NT2/D1 (cell line): ENCODE measurements around the gene NAXD.

Experiments used
- DNase-seq: peaks from one replicate; pipeline ENCODE4 v3.0.0-alpha.2; 2011; ENCODE audit warnings: low read depth, low spot score
- H3K27me3 ChIP-seq: 2 replicates; pipeline ENCODE4 v1.6.0; 2011; ENCODE audit warnings: mild to moderate bottlenecking; ENCODE audit not compliant: insufficient read length, insufficient read depth
- H3K36me3 ChIP-seq: 2 replicates; pipeline ENCODE4 v1.6.1; 2011; ENCODE audit warnings: mild to moderate bottlenecking, low read length, mixed read lengths; ENCODE audit not compliant: insufficient read depth, insufficient read length
- H3K4me1 ChIP-seq: 2 replicates; pipeline ENCODE4 v1.5.1; 2011; ENCODE audit not compliant: insufficient read depth, insufficient read length
- H3K4me3 ChIP-seq: 2 replicates; pipeline ENCODE4 v1.5.1; 2011; ENCODE audit warnings: low read depth; ENCODE audit not compliant: insufficient read length
- H3K9ac ChIP-seq: 2 replicates; pipeline ENCODE4 v1.6.0; 2011; ENCODE audit warnings: low read depth; ENCODE audit not compliant: insufficient read length
- H3K9me3 ChIP-seq: 2 replicates; pipeline ENCODE4 v1.5.1; 2011; ENCODE audit warnings: mild to moderate bottlenecking, low read length; ENCODE audit not compliant: insufficient read depth
- SUZ12 ChIP-seq: IDR thresholded peaks from 2 replicates; pipeline ENCODE4 v1.6.1; 2011; ENCODE audit not compliant: insufficient read length, insufficient read depth; ENCODE audit errors: extremely low read depth
- YY1 ChIP-seq: IDR thresholded peaks from 2 replicates; pipeline ENCODE4 v1.6.1; 2011; ENCODE audit not compliant: insufficient read length, insufficient read depth
- ZNF274 ChIP-seq: IDR thresholded peaks from 2 replicates; pipeline ENCODE4 v1.6.1; 2011; ENCODE audit warnings: mild to moderate bottlenecking, low read depth, low read length

NAXD gene

DNA sequence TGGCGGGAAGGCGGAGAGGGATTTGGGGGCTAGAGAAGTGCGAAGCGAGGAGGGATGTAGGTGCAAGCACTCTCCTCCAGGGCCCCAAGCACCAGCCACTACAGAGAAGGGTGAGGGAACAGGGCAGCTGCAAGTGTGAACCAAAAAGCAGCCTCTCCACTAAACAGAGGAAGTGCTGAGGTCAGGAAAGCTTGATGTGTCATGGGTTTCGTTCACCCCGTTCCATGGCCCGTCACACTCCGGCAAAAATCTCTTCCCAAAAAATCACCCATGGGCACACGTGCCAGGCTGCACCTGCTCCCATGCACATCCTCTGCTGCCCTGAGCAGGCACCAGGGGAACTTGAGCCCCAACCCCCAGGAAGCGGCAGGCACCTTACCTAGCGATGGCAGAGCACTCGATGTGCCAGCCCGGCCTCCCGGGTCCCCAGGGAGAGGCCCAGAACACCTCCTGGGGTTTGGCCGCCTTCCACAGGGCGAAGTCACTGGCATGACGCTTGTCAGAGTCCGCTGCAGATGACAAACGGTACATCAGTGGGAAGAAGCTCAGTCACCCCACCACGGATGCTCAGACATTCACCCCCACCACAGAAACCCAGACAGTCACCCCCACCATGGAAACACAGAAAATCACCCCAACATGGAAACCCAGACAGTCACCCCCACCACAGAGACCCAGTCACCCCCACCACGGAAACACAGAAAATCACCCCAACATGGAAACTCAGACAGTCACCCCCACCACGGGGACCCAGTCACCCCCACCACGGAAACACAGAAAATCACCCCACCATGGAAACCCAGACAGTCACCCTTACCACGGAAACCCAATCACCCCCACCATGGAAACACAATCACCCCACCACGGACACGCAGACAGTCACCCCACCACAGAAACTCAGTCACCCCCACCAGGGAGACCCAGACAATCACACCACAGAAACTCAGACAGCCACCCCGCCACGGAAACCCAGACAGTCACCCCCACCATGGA, 61.5 kb downstream of the NAXD start:
- Histone ChIP-seq H3K9ac (no peak overlapping the region), H3K4me3 (no peak overlapping the region)
- TF ChIP-seq YY1 (no peak), ZNF274 (no peak), SUZ12 (no peak)

DNA sequence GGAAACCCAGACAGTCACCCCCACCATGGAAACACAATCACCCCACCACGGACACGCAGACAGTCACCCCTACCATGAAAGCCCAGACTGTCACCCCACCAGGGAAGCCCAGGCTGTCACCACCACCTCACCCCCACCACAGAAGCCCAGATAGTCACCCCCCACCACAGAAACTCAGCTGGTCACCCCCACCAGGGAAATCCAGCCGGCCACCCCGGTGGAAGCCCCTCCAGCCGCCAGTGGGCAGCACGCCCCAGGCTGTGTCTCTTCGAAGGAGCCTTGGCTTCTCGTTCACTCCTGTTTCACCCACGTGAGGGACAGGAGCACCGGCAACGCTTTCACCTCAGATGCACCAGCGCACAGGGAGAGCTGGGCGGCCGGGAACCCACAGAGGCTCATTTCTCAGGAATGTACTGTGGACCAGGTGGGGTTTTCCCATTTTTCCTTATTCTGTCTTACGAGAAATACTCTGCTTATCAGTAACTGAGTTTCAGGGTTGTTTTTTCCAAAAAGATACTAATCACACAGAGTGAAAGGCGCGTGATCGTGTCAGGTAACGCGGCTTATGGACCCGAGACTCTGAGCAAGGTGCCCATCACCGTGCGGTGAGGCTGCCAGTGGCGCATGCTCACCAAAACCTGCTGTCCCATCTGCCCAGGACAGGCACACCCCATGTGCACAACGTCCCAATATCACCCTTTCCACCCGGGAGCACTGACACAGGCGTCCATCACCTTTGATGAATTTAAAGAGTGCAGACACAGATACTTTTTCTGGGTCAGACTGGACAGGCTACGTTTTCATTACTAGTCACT, 62.6 kb downstream of the NAXD start:
- peaks cover 51% of the 10 kb centered on the region for H3K36me3 ChIP-seq
- H3K27me3 ChIP-seq = no peaks in the 10 kb centered on the region
- no peak overlapping the region for H3K4me3 ChIP-seq
- no peaks in the 10 kb centered on the region for H3K9me3 ChIP-seq
- DNase-seq = no peak
- H3K4me1 ChIP-seq = no peaks in the 10 kb centered on the region
- TF ChIP-seq YY1 (no peak), SUZ12 (no peak), ZNF274 (no peak)
- H3K9ac ChIP-seq = no peak overlapping the region

More for the DNA sequence above, 61.5 kb downstream of the NAXD start:
- Histone ChIP-seq H3K4me1 (no peaks in the 10 kb centered on the region), H3K9me3 (no peaks in the 10 kb centered on the region), H3K36me3 (peaks cover 42% of the 10 kb centered on the region), H3K27me3 (no peaks in the 10 kb centered on the region)
- no peak for DNase-seq

DNA sequence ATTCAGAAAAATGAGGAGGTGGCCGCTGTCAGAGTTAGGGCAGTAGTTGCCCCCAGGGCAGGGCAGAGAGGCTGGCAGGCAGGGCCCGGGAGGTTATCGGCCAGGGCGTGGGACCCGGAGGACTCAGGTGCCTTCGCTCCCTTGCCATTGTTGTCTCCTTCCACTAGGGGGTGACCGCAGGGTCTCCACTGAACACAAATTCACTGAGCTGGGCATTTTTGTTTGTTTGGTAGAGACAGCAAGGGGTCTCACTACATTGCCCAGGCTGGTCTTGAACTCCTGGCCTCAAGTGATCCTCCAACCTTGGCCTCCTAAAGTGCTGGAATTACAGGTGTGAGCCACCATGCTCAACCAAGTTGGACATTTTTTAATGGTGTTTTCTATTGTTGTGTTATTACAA, 65.5 kb downstream of the NAXD start:
- H3K9me3 ChIP-seq = no peaks in the 10 kb centered on the region
- peaks cover 72% of the 10 kb centered on the region for H3K36me3 ChIP-seq
- H3K9ac ChIP-seq = no peak overlapping the region
- H3K4me3 ChIP-seq = no peak overlapping the region
- no peak for TF ChIP-seq ZNF274
- no peak for TF ChIP-seq SUZ12
- TF ChIP-seq YY1 = no peak
- H3K4me1 ChIP-seq = no peaks in the 10 kb centered on the region
- H3K27me3 ChIP-seq = no peaks in the 10 kb centered on the region
- DNase-seq = peak; percentile 27

DNA sequence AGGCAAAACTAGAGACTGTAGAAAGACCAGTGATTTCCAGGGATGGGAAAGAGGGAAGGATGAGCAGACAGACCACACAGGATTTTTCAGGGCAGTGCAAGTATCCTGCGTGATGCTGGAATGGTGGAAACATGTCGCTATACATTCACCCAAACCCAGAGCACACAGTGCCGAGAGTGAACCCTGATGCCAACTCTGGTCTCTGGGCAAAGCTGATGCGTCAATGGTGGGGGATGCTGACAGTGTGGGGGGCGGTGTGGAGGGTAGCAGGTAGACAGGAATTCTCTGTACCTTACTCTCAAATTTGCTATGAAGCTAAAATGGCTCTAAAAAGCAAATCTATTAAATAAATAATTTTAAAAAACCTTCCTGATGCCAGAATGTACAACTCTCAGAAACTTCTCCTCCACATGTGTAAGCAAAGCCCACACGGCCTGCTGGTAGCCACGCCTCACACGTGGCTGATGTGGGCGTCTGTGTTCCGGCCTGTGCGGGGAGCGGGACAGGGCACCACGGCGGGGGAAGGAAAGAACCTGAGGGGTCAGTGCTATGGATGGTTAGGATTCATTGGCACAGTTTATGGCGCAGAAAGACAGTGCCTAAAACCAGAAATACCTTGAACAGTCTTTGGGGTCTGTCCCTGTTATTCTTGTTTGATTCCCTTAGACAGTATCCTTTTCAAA, 66.7 kb downstream of the NAXD start:
- Histone ChIP-seq H3K4me1 (no peaks in the 10 kb centered on the region), H3K4me3 (no peak overlapping the region), H3K9ac (no peak overlapping the region), H3K9me3 (no peaks in the 10 kb centered on the region), H3K36me3 (peaks cover 69% of the 10 kb centered on the region), H3K27me3 (no peaks in the 10 kb centered on the region)
- TF ChIP-seq ZNF274 (no peak), YY1 (no peak), SUZ12 (no peak)
- no peak for DNase-seq

DNA sequence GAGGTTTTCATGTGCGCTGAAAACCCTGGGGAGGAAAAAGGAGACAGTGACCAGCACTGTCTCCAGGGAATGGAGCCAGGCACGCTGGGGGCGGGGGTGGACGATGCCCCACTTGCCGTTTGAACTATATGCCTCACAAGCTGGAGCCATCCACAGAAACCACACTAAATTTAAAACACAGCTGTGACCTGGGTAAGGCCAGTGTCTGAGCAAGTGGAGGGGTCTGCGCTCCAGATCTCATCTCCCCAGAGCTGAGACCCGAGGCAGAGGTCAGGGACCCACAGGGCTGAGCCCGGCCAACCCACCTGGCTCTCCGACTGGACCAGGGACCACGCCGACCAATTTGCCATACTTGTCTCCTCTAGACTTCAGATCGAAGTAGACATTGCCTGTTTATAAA, 67.4 kb downstream of the NAXD start:
- no peaks in the 10 kb centered on the region for H3K4me1 ChIP-seq
- no peak overlapping the region for H3K4me3 ChIP-seq
- no peaks in the 10 kb centered on the region for H3K27me3 ChIP-seq
- H3K36me3 ChIP-seq = peaks cover 72% of the 10 kb centered on the region
- TF ChIP-seq YY1 = no peak
- no peak for TF ChIP-seq ZNF274
- no peak for TF ChIP-seq SUZ12
- H3K9me3 ChIP-seq = no peaks in the 10 kb centered on the region
- DNase-seq = no peak
- no peak overlapping the region for H3K9ac ChIP-seq

DNA sequence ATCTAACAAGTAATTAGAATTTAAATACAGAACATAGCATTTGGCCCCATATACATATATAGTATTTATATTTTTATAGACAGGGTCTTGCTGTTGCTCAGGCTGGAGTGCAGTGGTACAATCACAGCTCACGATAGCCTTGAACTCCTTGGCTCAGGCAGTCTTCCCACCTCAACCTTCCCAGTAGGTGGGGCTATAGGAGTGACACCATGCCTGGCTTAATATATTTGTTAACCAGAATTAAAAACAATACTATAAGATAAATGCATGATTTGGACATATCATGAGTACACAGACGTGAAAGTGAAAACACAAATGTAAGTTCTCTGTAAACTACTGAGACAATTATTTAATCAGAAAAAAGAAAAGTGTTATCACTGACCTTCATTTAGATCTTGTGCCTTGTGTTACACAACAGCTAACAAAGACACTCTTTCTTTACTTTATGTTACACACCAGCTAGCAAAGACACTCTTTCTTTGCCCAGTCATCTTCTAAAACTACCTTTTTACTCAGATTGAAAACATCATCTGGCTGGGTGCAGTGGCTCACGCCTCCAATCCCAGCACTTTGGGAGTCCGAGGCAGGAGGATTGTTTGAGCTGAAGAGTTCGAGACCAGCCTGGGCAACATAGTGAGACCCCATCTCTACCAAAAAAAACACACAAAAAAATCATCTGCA, 68.0 kb downstream of the NAXD start:
- Histone ChIP-seq H3K9ac (no peak overlapping the region), H3K4me1 (no peaks in the 10 kb centered on the region), H3K36me3 (peaks cover 72% of the 10 kb centered on the region), H3K9me3 (no peaks in the 10 kb centered on the region), H3K4me3 (no peak overlapping the region), H3K27me3 (no peaks in the 10 kb centered on the region)
- TF ChIP-seq ZNF274 = no peak
- TF ChIP-seq SUZ12 = no peak
- TF ChIP-seq YY1 = no peak
- DNase-seq = no peak

DNA sequence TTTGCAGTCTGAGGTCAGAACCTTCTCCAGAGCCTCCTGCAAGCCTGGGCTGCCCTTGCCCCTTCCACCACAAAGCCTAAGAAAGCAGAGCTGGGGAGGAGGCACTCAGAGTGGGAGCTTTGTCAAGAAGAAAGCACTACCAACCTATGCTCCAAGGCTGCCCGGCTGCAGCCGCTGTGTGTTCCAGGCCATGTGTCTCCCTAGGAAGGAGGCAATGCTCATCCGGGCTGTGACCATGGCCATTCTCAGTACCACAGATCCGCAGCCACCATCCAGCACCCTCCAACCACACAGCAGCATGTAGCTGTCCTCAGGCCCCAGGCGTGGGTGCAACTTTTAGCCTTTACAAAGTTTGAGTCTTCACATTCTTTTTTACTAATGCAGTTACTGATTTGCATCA, 68.6 kb downstream of the NAXD start:
- no peak overlapping the region for H3K9ac ChIP-seq
- H3K36me3 ChIP-seq = peaks cover 67% of the 10 kb centered on the region
- no peaks in the 10 kb centered on the region for H3K9me3 ChIP-seq
- no peak for TF ChIP-seq ZNF274
- TF ChIP-seq YY1 = no peak
- no peak for TF ChIP-seq SUZ12
- H3K4me3 ChIP-seq = no peak overlapping the region
- H3K27me3 ChIP-seq = no peaks in the 10 kb centered on the region
- no peak for DNase-seq
- H3K4me1 ChIP-seq = no peaks in the 10 kb centered on the region
